Measurements from ENCODE around the gene SLC29A3.

SLC29A3 gene

GRCh38 chr10:71372882-71373495 is 53.9 kb downstream of the SLC29A3 start:
- TF ChIP-seq, protein P1, sequence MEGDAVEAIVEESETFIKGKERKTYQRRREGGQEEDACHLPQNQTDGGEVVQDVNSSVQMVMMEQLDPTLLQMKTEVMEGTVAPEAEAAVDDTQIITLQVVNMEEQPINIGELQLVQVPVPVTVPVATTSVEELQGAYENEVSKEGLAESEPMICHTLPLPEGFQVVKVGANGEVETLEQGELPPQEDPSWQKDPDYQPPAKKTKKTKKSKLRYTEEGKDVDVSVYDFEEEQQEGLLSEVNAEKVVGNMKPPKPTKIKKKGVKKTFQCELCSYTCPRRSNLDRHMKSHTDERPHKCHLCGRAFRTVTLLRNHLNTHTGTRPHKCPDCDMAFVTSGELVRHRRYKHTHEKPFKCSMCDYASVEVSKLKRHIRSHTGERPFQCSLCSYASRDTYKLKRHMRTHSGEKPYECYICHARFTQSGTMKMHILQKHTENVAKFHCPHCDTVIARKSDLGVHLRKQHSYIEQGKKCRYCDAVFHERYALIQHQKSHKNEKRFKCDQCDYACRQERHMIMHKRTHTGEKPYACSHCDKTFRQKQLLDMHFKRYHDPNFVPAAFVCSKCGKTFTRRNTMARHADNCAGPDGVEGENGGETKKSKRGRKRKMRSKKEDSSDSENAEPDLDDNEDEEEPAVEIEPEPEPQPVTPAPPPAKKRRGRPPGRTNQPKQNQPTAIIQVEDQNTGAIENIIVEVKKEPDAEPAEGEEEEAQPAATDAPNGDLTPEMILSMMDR (IDR thresholded peaks at IDR 0.05; ENCODE audit: low read depth, low read length), result no peak
- DNase-seq (ENCODE audit: extremely low read depth, low read depth), result no peak

- TF ChIP-seq, protein P1 (IDR thresholded peaks at IDR 0.05; ENCODE audit: low read depth, low read length), result no peak
- no peak for DNase-seq (ENCODE audit: extremely low read depth, low read depth)
These were observed 55.6 kb downstream of the SLC29A3 start for GRCh38 chr10:71374481-71375233.

DNA sequence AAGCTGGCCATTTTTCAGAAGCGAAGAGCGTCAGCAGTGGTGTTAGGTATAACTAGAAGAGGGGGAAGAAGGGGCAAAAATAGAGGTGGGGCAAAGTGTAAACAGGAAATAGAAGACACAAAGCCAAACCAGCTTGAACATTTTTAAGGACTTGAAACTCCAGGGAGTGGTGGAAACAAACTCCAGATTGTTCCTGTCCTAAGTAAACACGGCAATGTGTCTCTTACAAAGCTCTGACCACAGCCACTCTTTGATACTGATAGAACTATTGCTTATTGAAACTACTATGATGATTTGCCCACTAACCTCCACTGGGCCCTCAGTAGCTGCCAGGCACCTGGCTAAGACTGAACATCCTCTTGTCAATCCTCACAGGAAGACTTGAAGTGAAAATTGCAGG is 56.9 kb downstream of the SLC29A3 start:
- TF ChIP-seq, protein P1 (IDR thresholded peaks at IDR 0.05; ENCODE audit: low read depth, low read length), result no peak
- DNase-seq (ENCODE audit: extremely low read depth, low read depth), result no peak

- TF ChIP-seq, protein P1 (IDR thresholded peaks at IDR 0.05; ENCODE audit: low read depth, low read length), result no peak
- no peak for DNase-seq (ENCODE audit: extremely low read depth, low read depth)
These were observed 59.5 kb downstream of the SLC29A3 start for GRCh38 chr10:71378336-71379117.

GRCh38 chr10:71379118-71379766 is 60.2 kb downstream of the SLC29A3 start:
- no peak for DNase-seq (ENCODE audit: extremely low read depth, low read depth)

DNA sequence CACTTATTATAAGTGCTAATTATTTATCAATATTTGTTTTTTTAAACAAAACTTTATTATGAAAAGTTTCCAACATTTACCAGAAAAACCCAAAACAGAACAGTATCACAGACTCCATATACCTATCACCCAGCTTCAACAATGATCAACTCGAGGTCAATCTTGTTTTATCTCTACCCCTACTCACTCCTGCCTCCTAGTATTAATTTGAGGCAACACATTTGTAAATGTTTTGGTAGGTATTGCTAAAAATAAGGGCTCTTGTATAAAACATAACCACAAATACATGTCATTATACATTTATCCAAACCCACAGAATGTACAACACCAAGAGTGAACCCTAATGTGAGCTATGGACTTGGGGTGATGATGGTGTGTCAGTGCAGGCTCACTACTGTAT is 61.8 kb downstream of the SLC29A3 start:
- DNase-seq (ENCODE audit: extremely low read depth, low read depth), result no peak
- TF ChIP-seq, protein P1 (IDR thresholded peaks at IDR 0.05; ENCODE audit: low read depth, low read length), result no peak

More at GRCh38 chr10:71379118-71379766, 60.2 kb downstream of the SLC29A3 start:
- TF ChIP-seq, protein P1 (IDR thresholded peaks at IDR 0.05; ENCODE audit: low read depth, low read length), result no peak

Data from AG09319 (cell line).